Activated B cell treated with CpG ODN at 0.5 μM for 24 hours (primary cell): ENCODE results near the gene OR6C65. TPM values are rescaled to one million over a fixed set of nuclear protein-coding genes. Genes with fewer than 3 reads are reported as not detected.
"Not testable (repeated sequence)": the region's sequence is repeated elsewhere in the genome, so short reads cannot be mapped to it uniquely, and the experiment has no call there.

ENCODE experiments used
- ATAC-seq: fragments of 200-7000 bp; cut with Tn5 transposase; one replicate; pipeline ENCODE4 v1.10.0; 2021; ENCODE audit warnings: low read depth, mild to moderate bottlenecking, moderate library complexity
- CTCF ChIA-PET: fragments of 350-600 bp; sonication (Branson Sonifier 250); formaldehyde crosslinking; loops from one replicate; lab custom pipeline; 2021; ENCODE audit warnings: antibody characterized with exemption; lab: Charles Lee
- POLR2A ChIA-PET: fragments of 350-600 bp; sonication (Branson Sonifier 250); formaldehyde crosslinking; loops from one replicate; lab custom pipeline; 2021; ENCODE audit warnings: antibody characterized with exemption; lab: Charles Lee
- DNase-seq: peaks from one replicate; pipeline ENCODE4 v3.0.0; 2022
- H3K27ac Mint-ChIP-seq: one replicate; pipeline ENCODE4 v1.8.0; 2020; ENCODE audit warnings: mixed read lengths
- H3K27me3 Mint-ChIP-seq: one replicate; pipeline ENCODE4 v1.8.0; 2021; ENCODE audit warnings: mixed read lengths
- H3K36me3 Mint-ChIP-seq: one replicate; pipeline ENCODE4 v1.8.0; 2021; ENCODE audit warnings: low read depth, mixed read lengths
- H3K4me1 Mint-ChIP-seq: one replicate; pipeline ENCODE4 v1.8.0; 2021; ENCODE audit warnings: mixed read lengths
- H3K4me3 Mint-ChIP-seq: one replicate; pipeline ENCODE4 v1.8.0; 2020; ENCODE audit warnings: mild to moderate bottlenecking, mixed read lengths
- H3K9me3 Mint-ChIP-seq: one replicate; pipeline ENCODE4 v1.8.0; 2020; ENCODE audit warnings: mixed read lengths
- CTCF ChIP-seq: fragments of 200-600 bp; IDR thresholded peaks from one replicate; pipeline ENCODE4 v1.8.0; 2022; ENCODE audit warnings: antibody characterized with exemption, mild to moderate bottlenecking
- intact Hi-C: fragments of 100-400 bp; cut with micrococcal nuclease; formaldehyde crosslinking; loops from one replicate; pipeline ENCODE4 v1.15.1; 2024
- total RNA-seq: library from RNA; stranded (reverse); gene quantifications from 2 replicates; pipeline ENCODE4 v1.2.3, GENCODE V29; 2022

OR6C65 gene
- total RNA-seq: not detected in 2 replicates

GRCh38 chr12:55400229-55400628, at the start of gene OR6C65:
Gene OR6C65 (plus strand): TSS chr12:55400529. CDS start chr12:55400529, 0 bp downstream.
- no peak for ATAC-seq
- no peak for TF ChIP-seq CTCF
- Mint-ChIP-seq H3K27me3 (no peaks in the 10 kb centered on the region), H3K4me1 (no peaks in the 10 kb centered on the region), H3K4me3 (no peak within 1 kb of the TSS), H3K36me3 (no peaks in the 10 kb centered on the region), H3K27ac (no peak within 1 kb of the TSS), H3K9me3 (peaks cover 2% of the 10 kb centered on the region)
- no peak for DNase-seq
- intact Hi-C loops: no loop called here
- POLR2A ChIA-PET: no interaction called here
- CTCF ChIA-PET: no interaction called here

DNA sequence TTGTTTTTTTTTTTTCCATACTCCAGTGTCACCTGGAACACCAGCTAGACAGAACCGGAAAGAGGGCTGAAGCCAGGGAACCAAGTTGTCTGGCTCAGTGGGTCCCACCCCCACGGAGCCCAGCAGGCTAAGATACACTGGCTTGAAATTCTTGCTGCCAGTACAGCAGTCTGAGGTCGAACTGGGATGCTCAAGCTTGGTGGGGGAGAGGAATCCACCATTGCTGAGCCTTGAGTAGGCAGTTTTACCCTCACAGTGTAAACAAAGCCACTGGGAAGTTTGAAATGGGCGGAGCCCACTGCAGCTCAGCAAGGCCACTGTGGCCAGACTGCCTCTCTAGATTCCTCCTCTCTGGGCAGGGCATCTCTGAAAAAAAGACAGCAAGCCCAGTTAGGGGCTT, 45.0 kb upstream of the OR6C65 start:
- H3K36me3 Mint-ChIP-seq, intact Hi-C loops, CTCF ChIA-PET, H3K9me3 Mint-ChIP-seq, H3K4me3 Mint-ChIP-seq, DNase-seq, H3K4me1 Mint-ChIP-seq, POLR2A ChIA-PET, ATAC-seq, H3K27ac Mint-ChIP-seq: not testable (repeated sequence)
- peaks cover 16% of the 10 kb centered on the region for H3K27me3 Mint-ChIP-seq

GRCh38 chr12:55362675-55363074, 37.7 kb upstream of the OR6C65 start, which contains the start of gene OR6C75:
Gene OR6C75 (plus strand): TSS chr12:55362975. CDS start chr12:55365111, 2,136 bp downstream.
- POLR2A ChIA-PET: no interaction called here
- H3K4me3 Mint-ChIP-seq: no peak within 1 kb of the TSS
- H3K36me3 Mint-ChIP-seq: no peaks in the 10 kb centered on the region
- H3K9me3 Mint-ChIP-seq: no peaks in the 10 kb centered on the region
- H3K27me3 Mint-ChIP-seq: peaks cover 11% of the 10 kb centered on the region
- no peaks in the 10 kb centered on the region for H3K4me1 Mint-ChIP-seq
- intact Hi-C loops: no loop called here
- TF ChIP-seq CTCF: no peak
- DNase-seq (no peak), ATAC-seq (no peak)
- CTCF ChIA-PET: no interaction called here
- no peak within 1 kb of the TSS for H3K27ac Mint-ChIP-seq

DNA sequence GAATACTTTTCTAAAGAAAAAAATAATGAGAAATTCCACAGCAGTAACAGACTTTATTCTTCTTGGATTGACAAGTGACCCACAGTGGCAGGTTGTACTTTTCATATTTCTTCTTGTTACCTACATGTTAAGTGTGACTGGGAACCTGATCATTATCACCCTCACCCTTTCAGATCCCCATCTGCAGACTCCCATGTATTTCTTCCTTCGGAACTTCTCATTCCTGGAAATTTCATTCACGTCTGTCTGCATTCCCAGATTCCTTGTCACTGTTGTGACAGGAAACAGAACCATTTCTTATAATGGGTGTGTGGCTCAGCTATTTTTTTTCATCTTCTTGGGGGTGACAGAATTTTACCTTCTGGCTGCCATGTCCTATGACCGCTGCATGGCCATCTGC, 35.2 kb upstream of the OR6C65 start:
- H3K4me3 Mint-ChIP-seq: no peak overlapping the region
- intact Hi-C loops: no loop called here
- H3K4me1 Mint-ChIP-seq: no peaks in the 10 kb centered on the region
- DNase-seq: no peak
- H3K9me3 Mint-ChIP-seq: no peaks in the 10 kb centered on the region
- no peaks in the 10 kb centered on the region for H3K36me3 Mint-ChIP-seq
- H3K27ac Mint-ChIP-seq: no peak overlapping the region
- H3K27me3 Mint-ChIP-seq: peaks cover 9% of the 10 kb centered on the region
- no peak for ATAC-seq
- TF ChIP-seq CTCF: no peak
- POLR2A ChIA-PET: no interaction called here
- CTCF ChIA-PET: no interaction called here

GRCh38 chr12:55372521-55372920, 27.8 kb upstream of the OR6C65 start:
- H3K27ac Mint-ChIP-seq: no peak overlapping the region
- ChIA-PET POLR2A (no interaction called here), CTCF (no interaction called here)

More at GRCh38 chr12:55372521-55372920, 27.8 kb upstream of the OR6C65 start:
- no peaks in the 10 kb centered on the region for H3K4me1 Mint-ChIP-seq
- no peak for ATAC-seq
- intact Hi-C loops: no loop called here
- H3K27me3 Mint-ChIP-seq: peaks cover 2% of the 10 kb centered on the region
- no peaks in the 10 kb centered on the region for H3K9me3 Mint-ChIP-seq
- H3K4me3 Mint-ChIP-seq: no peak overlapping the region
- TF ChIP-seq CTCF: no peak
- DNase-seq: no peak
- no peaks in the 10 kb centered on the region for H3K36me3 Mint-ChIP-seq
